ENCODE results near the gene WNK4.

GRCh38 chr17:42844761-42845555, 64.5 kb downstream of the WNK4 start:
- TF ChIP-seq, protein P1, sequence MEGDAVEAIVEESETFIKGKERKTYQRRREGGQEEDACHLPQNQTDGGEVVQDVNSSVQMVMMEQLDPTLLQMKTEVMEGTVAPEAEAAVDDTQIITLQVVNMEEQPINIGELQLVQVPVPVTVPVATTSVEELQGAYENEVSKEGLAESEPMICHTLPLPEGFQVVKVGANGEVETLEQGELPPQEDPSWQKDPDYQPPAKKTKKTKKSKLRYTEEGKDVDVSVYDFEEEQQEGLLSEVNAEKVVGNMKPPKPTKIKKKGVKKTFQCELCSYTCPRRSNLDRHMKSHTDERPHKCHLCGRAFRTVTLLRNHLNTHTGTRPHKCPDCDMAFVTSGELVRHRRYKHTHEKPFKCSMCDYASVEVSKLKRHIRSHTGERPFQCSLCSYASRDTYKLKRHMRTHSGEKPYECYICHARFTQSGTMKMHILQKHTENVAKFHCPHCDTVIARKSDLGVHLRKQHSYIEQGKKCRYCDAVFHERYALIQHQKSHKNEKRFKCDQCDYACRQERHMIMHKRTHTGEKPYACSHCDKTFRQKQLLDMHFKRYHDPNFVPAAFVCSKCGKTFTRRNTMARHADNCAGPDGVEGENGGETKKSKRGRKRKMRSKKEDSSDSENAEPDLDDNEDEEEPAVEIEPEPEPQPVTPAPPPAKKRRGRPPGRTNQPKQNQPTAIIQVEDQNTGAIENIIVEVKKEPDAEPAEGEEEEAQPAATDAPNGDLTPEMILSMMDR (IDR thresholded peaks at IDR 0.05; ENCODE audit: low read length) = no peak
- TF ChIP-seq EZH2 (optimal IDR thresholded peaks at IDR 0.05; ENCODE audit: low read depth, low read length) = no peak

All from MM.1S (cell line).